Activated naive CD4-positive, alpha-beta T cell treated with anti-CD3 and anti-CD28 coated beads, Interleukin-2, amount 10 ng/mL, durations not matched to agents 7 days and 5 days (primary cell): ENCODE results near the gene ABCA7.

Experiments
- CTCF ChIA-PET: fragments of 350-600 bp; sonication (Branson Sonifier 250); formaldehyde crosslinking; loops from one replicate; lab custom pipeline; 2021; ENCODE audit warnings: antibody characterized with exemption; lab: Charles Lee
- DNase-seq: peaks from one replicate; pipeline ENCODE4 v3.0.0-alpha.2; 2020
- H3K27ac Mint-ChIP-seq: one replicate; pipeline ENCODE4 v1.8.0; 2021; ENCODE audit warnings: mild to moderate bottlenecking, moderate library complexity, mixed read lengths
- H3K27me3 Mint-ChIP-seq: one replicate; pipeline ENCODE4 v1.8.0; 2021; ENCODE audit warnings: mild to moderate bottlenecking, mixed read lengths
- H3K36me3 Mint-ChIP-seq: one replicate; pipeline ENCODE4 v1.8.0; 2021; ENCODE audit warnings: mixed read lengths
- H3K4me1 Mint-ChIP-seq: one replicate; pipeline ENCODE4 v1.8.0; 2021; ENCODE audit warnings: mixed read lengths
- H3K4me3 Mint-ChIP-seq: one replicate; pipeline ENCODE4 v1.8.0; 2021; ENCODE audit warnings: mild to moderate bottlenecking, moderate library complexity, mixed read lengths
- H3K9me3 Mint-ChIP-seq: one replicate; pipeline ENCODE4 v1.8.0; 2021; ENCODE audit warnings: mixed read lengths

Gene ABCA7

GRCh38 chr19:1027650-1028061 lies 12.3 kb upstream of the ABCA7 start:
- H3K36me3 Mint-ChIP-seq: peaks cover 29% of the 10 kb centered on the region
- peak; percentile 48 for DNase-seq
- peaks cover 38% of the 10 kb centered on the region for H3K4me1 Mint-ChIP-seq
- CTCF ChIA-PET: interaction anchor here (1.1 kb wide), 1 partner anchor 213 kb away, joined by 3 read pairs; no protein-coding TSS in a partner anchor
- H3K4me3 Mint-ChIP-seq: peak overlapping the region; percentile 97
- no peaks in the 10 kb centered on the region for H3K27me3 Mint-ChIP-seq
- H3K27ac Mint-ChIP-seq: peak overlapping the region; percentile 94
- no peaks in the 10 kb centered on the region for H3K9me3 Mint-ChIP-seq

- Mint-ChIP-seq H3K4me3 (peak overlapping the region; percentile 97), H3K9me3 (no peaks in the 10 kb centered on the region), H3K36me3 (peaks cover 33% of the 10 kb centered on the region), H3K27ac (peak overlapping the region; percentile 93), H3K4me1 (peaks cover 43% of the 10 kb centered on the region), H3K27me3 (no peaks in the 10 kb centered on the region)
- CTCF ChIA-PET: interaction anchor here (0.9 to 1.1 kb wide), 4 partner anchors 11 to 212 kb away, joined by 3 to 4 read pairs (median 3); partner anchors contain the start of gene ABCA7
- DNase-seq: peak; percentile 79
Observed at GRCh38 chr19:1028062-1028926, 11.6 kb upstream of the ABCA7 start.

- CTCF ChIA-PET: interaction anchor here (0.6 kb wide), 1 partner anchor 69 kb away, joined by 3 read pairs; no protein-coding TSS in a partner anchor
- no peaks in the 10 kb centered on the region for H3K27me3 Mint-ChIP-seq
- peaks cover 64% of the 10 kb centered on the region for H3K4me1 Mint-ChIP-seq
- peak overlapping the region; percentile 83 for H3K27ac Mint-ChIP-seq
- H3K4me3 Mint-ChIP-seq: no peak overlapping the region
- H3K36me3 Mint-ChIP-seq: peaks cover 46% of the 10 kb centered on the region
- DNase-seq: no peak
- H3K9me3 Mint-ChIP-seq: no peaks in the 10 kb centered on the region
Observed at GRCh38 chr19:1032264-1032867, 7.5 kb upstream of the ABCA7 start.

GRCh38 chr19:1035998-1036621 lies 3.8 kb upstream of the ABCA7 start:
- peak overlapping the region; percentile 85 for H3K27ac Mint-ChIP-seq
- peaks cover 50% of the 10 kb centered on the region for H3K36me3 Mint-ChIP-seq
- CTCF ChIA-PET: interaction anchor here (1.6 kb wide), 1 partner anchor 65 kb away, joined by 3 read pairs; no protein-coding TSS in a partner anchor
- H3K4me1 Mint-ChIP-seq: peaks cover 78% of the 10 kb centered on the region
- DNase-seq: no peak
- no peak overlapping the region for H3K4me3 Mint-ChIP-seq
- peaks cover 5% of the 10 kb centered on the region for H3K27me3 Mint-ChIP-seq
- no peaks in the 10 kb centered on the region for H3K9me3 Mint-ChIP-seq

GRCh38 chr19:1037621-1038064 lies 2.3 kb upstream of the ABCA7 start:
- Mint-ChIP-seq H3K27ac (peak overlapping the region; percentile 92), H3K27me3 (peaks cover 5% of the 10 kb centered on the region), H3K36me3 (peaks cover 48% of the 10 kb centered on the region), H3K9me3 (no peaks in the 10 kb centered on the region), H3K4me1 (peaks cover 74% of the 10 kb centered on the region), H3K4me3 (peak overlapping the region; percentile 100)
- DNase-seq: peak; percentile 51
- CTCF ChIA-PET: interaction anchor here (0.6 to 1.0 kb wide), 2 partner anchors 35 to 37 kb away, joined by 3 to 4 read pairs; no protein-coding TSS in a partner anchor

GRCh38 chr19:1038978-1039645 lies 795 bp upstream of the ABCA7 start:
- Mint-ChIP-seq H3K4me3 (peak overlapping the region; percentile 100), H3K4me1 (peaks cover 66% of the 10 kb centered on the region), H3K27me3 (peaks cover 5% of the 10 kb centered on the region), H3K9me3 (no peaks in the 10 kb centered on the region), H3K27ac (peak overlapping the region; percentile 92), H3K36me3 (peaks cover 42% of the 10 kb centered on the region)
- no peak for DNase-seq
- CTCF ChIA-PET: interaction anchor here (1.3 to 2.3 kb wide), 3 partner anchors 10 to 205 kb away, joined by 3 to 6 read pairs (median 4); no protein-coding TSS in a partner anchor

GRCh38 chr19:1040476-1041271 lies 767 bp downstream of the ABCA7 start:
- peak; percentile 96 for DNase-seq
- Mint-ChIP-seq H3K4me3 (peak overlapping the region; percentile 100), H3K27ac (peak overlapping the region; percentile 92), H3K27me3 (peaks cover 5% of the 10 kb centered on the region), H3K4me1 (peaks cover 63% of the 10 kb centered on the region), H3K9me3 (peaks cover 2% of the 10 kb centered on the region), H3K36me3 (peaks cover 48% of the 10 kb centered on the region)
- CTCF ChIA-PET: interaction anchor here (0.9 to 2.3 kb wide), 6 partner anchors 12 to 204 kb away, joined by 3 to 6 read pairs (median 4); partner anchors contain the start of gene ARHGAP45

GRCh38 chr19:1041272-1041834 lies 1.4 kb downstream of the ABCA7 start:
- DNase-seq: no peak
- peak overlapping the region; percentile 100 for H3K4me3 Mint-ChIP-seq
- peaks cover 2% of the 10 kb centered on the region for H3K9me3 Mint-ChIP-seq
- H3K4me1 Mint-ChIP-seq: peaks cover 56% of the 10 kb centered on the region
- peaks cover 46% of the 10 kb centered on the region for H3K36me3 Mint-ChIP-seq
- peak overlapping the region; percentile 92 for H3K27ac Mint-ChIP-seq
- CTCF ChIA-PET: interaction anchor here (0.9 to 1.3 kb wide), 3 partner anchors 16 to 26 kb away, joined by 3 to 6 read pairs (median 4); partner anchors contain the start of gene ARHGAP45
- H3K27me3 Mint-ChIP-seq: peaks cover 5% of the 10 kb centered on the region

GRCh38 chr19:1041835-1042685 lies 2.2 kb downstream of the ABCA7 start:
- CTCF ChIA-PET: interaction anchor here (0.7 to 1.3 kb wide), 2 partner anchors 11 to 15 kb away, joined by 3 read pairs; no protein-coding TSS in a partner anchor
- H3K4me3 Mint-ChIP-seq: no peak overlapping the region
- DNase-seq: no peak
- peaks cover 53% of the 10 kb centered on the region for H3K4me1 Mint-ChIP-seq
- peaks cover 5% of the 10 kb centered on the region for H3K27me3 Mint-ChIP-seq
- peaks cover 2% of the 10 kb centered on the region for H3K9me3 Mint-ChIP-seq
- peaks cover 45% of the 10 kb centered on the region for H3K36me3 Mint-ChIP-seq
- no peak overlapping the region for H3K27ac Mint-ChIP-seq

- DNase-seq: no peak
- H3K27ac Mint-ChIP-seq: no peak overlapping the region
- H3K4me1 Mint-ChIP-seq: peaks cover 46% of the 10 kb centered on the region
- H3K36me3 Mint-ChIP-seq: peaks cover 40% of the 10 kb centered on the region
- H3K9me3 Mint-ChIP-seq: peaks cover 2% of the 10 kb centered on the region
- H3K27me3 Mint-ChIP-seq: peaks cover 5% of the 10 kb centered on the region
- H3K4me3 Mint-ChIP-seq: no peak overlapping the region
- CTCF ChIA-PET: interaction anchor here (0.6 to 0.7 kb wide), 2 partner anchors 10 to 394 kb away, joined by 3 read pairs; no protein-coding TSS in a partner anchor
Observed at GRCh38 chr19:1042689-1043511, 3.0 kb downstream of the ABCA7 start.

- H3K27me3 Mint-ChIP-seq: no peaks in the 10 kb centered on the region
- H3K4me3 Mint-ChIP-seq: no peak overlapping the region
- peak; percentile 76 for DNase-seq
- H3K9me3 Mint-ChIP-seq: peaks cover 2% of the 10 kb centered on the region
- no peak overlapping the region for H3K27ac Mint-ChIP-seq
- CTCF ChIA-PET: no interaction called here
- H3K4me1 Mint-ChIP-seq: peaks cover 24% of the 10 kb centered on the region
- H3K36me3 Mint-ChIP-seq: peaks cover 25% of the 10 kb centered on the region
Observed at GRCh38 chr19:1045247-1045603, 5.3 kb downstream of the ABCA7 start.
